Stomach (tissue), 9 donors: ENCODE data around the gene FAM120A. TPM values are rescaled to one million over a fixed set of nuclear protein-coding genes. Genes with fewer than 3 reads are reported as not detected.

Experiments
- DNase-seq, 2 donors: peaks; one replicate each; pipeline versions ENCODE4 v3.0.0 to v3.0.0-alpha.2; 2013 to 2019
- H3K27ac ChIP-seq, 5 donors: fragments of 200-600 bp in 4 of 5; sonication (generic) in 4 of 5; one replicate each; pipeline ENCODE4 v1.5.1; 2013 to 2019; ENCODE audit warnings: mild to moderate bottlenecking in 1 of 5, moderate library complexity in 1 of 5
- H3K27me3 ChIP-seq, 3 donors: fragments of 200-600 bp; sonication (generic); one replicate each; pipeline ENCODE4 v1.5.1; 2017 to 2019; ENCODE audit warnings: mixed run types in 1 of 3
- H3K36me3 ChIP-seq, 4 donors: fragments of 200-600 bp; sonication (generic); 1 replicate in 3 of 4; 2 replicates in 1 of 4; pipeline ENCODE4 v1.5.1; 2016 to 2019
- H3K4me1 ChIP-seq, 4 donors: fragments of 200-600 bp; sonication (generic); one replicate each; pipeline ENCODE4 v1.5.1; 2016 to 2019
- H3K4me3 ChIP-seq, 4 donors: fragments of 200-600 bp; sonication (generic) in 3 of 4; one replicate each; pipeline ENCODE4 v1.5.1; 2016 to 2019; ENCODE audit warnings: mild to moderate bottlenecking in 1 of 4
- H3K9me3 ChIP-seq, 4 donors: fragments of 200-600 bp; sonication (generic); one replicate each; pipeline ENCODE4 v1.5.1; 2016 to 2019
- CTCF ChIP-seq, 7 experiments: fragments of 450-650 bp in 4 of 7; fragments of 200-600 bp in 3 of 7; sonication (generic) in 3 of 7; IDR thresholded peaks; one replicate each; pipeline ENCODE4 v1.5.1; 2016 to 2019; ENCODE audit warnings: antibody characterized with exemption in 7 of 7, control low read depth in 2 of 7, mild to moderate bottlenecking in 1 of 7
- EP300 ChIP-seq: sonication (generic); formaldehyde crosslinking; IDR thresholded peaks from one replicate; pipeline ENCODE4 v1.6.1; 2017; ENCODE audit warnings: antibody characterized with exemption
- POLR2A ChIP-seq, 4 donors: fragments of 450-650 bp; IDR thresholded peaks; one replicate each; pipeline ENCODE4 v1.6.1; 2016; ENCODE audit warnings: antibody characterized with exemption in 4 of 4, control low read depth in 2 of 4, mild to moderate bottlenecking in 1 of 4, moderate library complexity in 1 of 4
- POLR2AphosphoS5 ChIP-seq, 3 donors: sonication (generic); formaldehyde crosslinking; IDR thresholded peaks; one replicate each; pipeline ENCODE4 v1.6.1; 2016; ENCODE audit warnings: antibody characterized with exemption in 3 of 3
- WGBS, 5 donors: extraction: QIAGEN DNeasy Blood & Tissue Kit in 3 of 5; methylation state at CpG; one replicate each; pipeline versions ENCODE4 v1.1.5 to v1.1.7; 2013 to 2018; 5-methylcytosine and 5-hydroxymethylcytosine counted together
- intact Hi-C: fragments of 100-400 bp; cut with DNase I; formaldehyde crosslinking; loops from one replicate; pipeline ENCODE4 v1.15.1; 2023; ENCODE audit warnings: low total_unique reads
- polyA plus RNA-seq, 3 donors: library from polyadenylated mRNA; stranded (reverse); fragments of 200-250 nt; gene quantifications; one replicate each; pipeline ENCODE4 v1.2.3, GENCODE V29; 2013
- total RNA-seq, 5 donors: library from RNA; depleted of rRNA; stranded (reverse); fragments of >200 nt; gene quantifications; one replicate each; pipeline versions ENCODE4 v1.1.0 to v1.2.3, GENCODE V29; 2014 to 2016
- donor health status: healthy with polysubstance abuse.
- donor health status: Bipolar disorder and iron deficiency.
- donor health status: healthy.

The FAM120A gene
- total and polyA plus RNA-seq, 8 donors: 35.8 to 192 (median 92.1) TPM

- Histone ChIP-seq H3K27ac (no peak overlapping the region), H3K9me3 (no peaks in the 10 kb centered on the region), H3K27me3 (no peaks in the 10 kb centered on the region), H3K4me1 (peaks cover 0 to 23% (median 12%) of the 10 kb centered on the region in 4 donors), H3K36me3 (peaks cover 19 to 67% (median 44%) of the 10 kb centered on the region in 4 donors), H3K4me3 (no peak overlapping the region)
- intact Hi-C loops: no loop called here
- TF ChIP-seq EP300: no peak
- no peak for TF ChIP-seq POLR2AphosphoS5 (IDR thresholded peaks at IDR 0.05)
- TF ChIP-seq CTCF (IDR thresholded peaks at IDR 0.05): no peak
- no peak for TF ChIP-seq POLR2A (IDR thresholded peaks at IDR 0.05)
- 56 to 71% (median 57%) methylated on average over 5 of the region's 5 CpGs for WGBS, 5 donors
- DNase-seq: no peak
Observed at GRCh38 chr9:93492327-93492726, 40.8 kb downstream of the FAM120A start.

GRCh38 chr9:93493949-93494348 is 42.5 kb downstream of the FAM120A start:
- intact Hi-C loops: no loop called here
- peaks cover 2 to 32% (median 12%) of the 10 kb centered on the region in 4 donors for H3K4me1 ChIP-seq
- no peak overlapping the region for H3K4me3 ChIP-seq
- DNase-seq: no peak
- H3K9me3 ChIP-seq: no peaks in the 10 kb centered on the region
- no peaks in the 10 kb centered on the region for H3K27me3 ChIP-seq
- TF ChIP-seq POLR2A (IDR thresholded peaks at IDR 0.05) (no peak), EP300 (no peak), CTCF (IDR thresholded peaks at IDR 0.05) (no peak), POLR2AphosphoS5 (IDR thresholded peaks at IDR 0.05) (no peak)
- H3K36me3 ChIP-seq: peaks cover 28 to 69% (median 56%) of the 10 kb centered on the region in 4 donors
- 82 to 90% (median 85%) methylated on average over 12 of the region's 12 CpGs for WGBS, 5 donors
- H3K27ac ChIP-seq: no peak overlapping the region

- intact Hi-C loops: no loop called here
- Histone ChIP-seq H3K9me3 (no peaks in the 10 kb centered on the region), H3K27me3 (no peaks in the 10 kb centered on the region), H3K27ac (no peak overlapping the region), H3K4me1 (peaks cover 5 to 49% (median 28%) of the 10 kb centered on the region in 4 donors), H3K36me3 (peaks cover 40 to 71% (median 61%) of the 10 kb centered on the region in 4 donors), H3K4me3 (no peak overlapping the region)
- no peak for DNase-seq
- TF ChIP-seq POLR2AphosphoS5 (IDR thresholded peaks at IDR 0.05) (no peak), POLR2A (IDR thresholded peaks at IDR 0.05) (no peak), CTCF (IDR thresholded peaks at IDR 0.05) (no peak), EP300 (no peak)
- 75 to 92% (median 89%) methylated on average over 3 of the region's 3 CpGs for WGBS, 5 donors
Observed at GRCh38 chr9:93496285-93496684, 44.8 kb downstream of the FAM120A start.

GRCh38 chr9:93500571-93501298 is 49.2 kb downstream of the FAM120A start:
- TF ChIP-seq CTCF (IDR thresholded peaks at IDR 0.05): no peak
- no peak for TF ChIP-seq EP300
- no peak for TF ChIP-seq POLR2A (IDR thresholded peaks at IDR 0.05)
- no peak for TF ChIP-seq POLR2AphosphoS5 (IDR thresholded peaks at IDR 0.05)
- Histone ChIP-seq H3K4me3 (peak overlapping the region; percentile 17 to 32 (median 24)), H3K4me1 (peaks cover 9 to 61% (median 31%) of the 10 kb centered on the region in 4 donors), H3K9me3 (no peaks in the 10 kb centered on the region), H3K36me3 (peaks cover 31 to 51% (median 49%) of the 10 kb centered on the region in 4 donors), H3K27me3 (no peaks in the 10 kb centered on the region), H3K27ac (peak overlapping the region in 4 of 5 donors; percentile 37 to 80 (median 53))
- no peak for DNase-seq
- WGBS, 5 donors: 86 to 92% (median 89%) methylated on average over 4 of the region's 4 CpGs
- intact Hi-C loops: no loop called here
